Neural progenitor cell (in vitro differentiated cells): ENCODE data around the gene FMO2.

Experiments used
- EZH2 ChIP-seq: fragments of 200-600 bp; sonication (generic); IDR thresholded peaks from 2 replicates; pipeline ENCODE4 v1.6.1; 2017; ENCODE audit warnings: antibody characterized with exemption, mild to moderate bottlenecking, moderate library complexity
- TF ChIP-seq, protein P1 (sequence below): fragments of 200-600 bp; sonication (generic); IDR thresholded peaks from 2 replicates; pipeline ENCODE4 v1.5.1; 2017; ENCODE audit warnings: antibody characterized with exemption, mild to moderate bottlenecking

DNA sequence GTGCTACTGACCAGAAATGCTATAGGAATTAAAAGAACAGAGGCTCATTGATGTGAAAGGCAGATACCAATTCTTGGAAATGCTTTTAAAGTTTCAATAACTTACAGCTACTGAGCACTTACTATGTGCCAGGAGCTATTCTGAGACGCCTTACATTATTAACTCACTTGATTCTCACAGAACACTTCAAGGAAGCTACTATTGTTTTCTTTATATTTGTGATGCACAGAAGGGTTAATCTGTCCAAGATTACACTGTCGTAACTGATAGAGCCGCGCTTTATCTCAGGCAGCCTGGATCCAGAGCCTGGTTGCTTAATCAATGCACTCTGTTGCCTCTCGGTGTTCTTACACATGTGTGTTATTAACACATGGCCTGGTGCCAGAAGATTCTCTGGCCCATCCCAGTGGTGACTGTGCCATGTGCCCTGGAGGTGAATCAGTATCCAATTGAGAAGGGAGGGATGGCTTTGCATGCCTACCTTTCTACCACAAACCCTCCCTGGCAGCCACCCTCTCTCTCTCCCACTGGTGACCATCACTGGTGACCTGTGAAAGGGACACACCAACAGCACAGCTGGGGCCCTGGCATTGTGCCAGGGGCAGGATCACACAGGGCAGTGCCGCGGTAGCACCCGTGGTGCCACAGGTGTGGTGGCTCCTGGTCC is 72.0 kb downstream of the FMO2 start:
- TF ChIP-seq, protein P1, sequence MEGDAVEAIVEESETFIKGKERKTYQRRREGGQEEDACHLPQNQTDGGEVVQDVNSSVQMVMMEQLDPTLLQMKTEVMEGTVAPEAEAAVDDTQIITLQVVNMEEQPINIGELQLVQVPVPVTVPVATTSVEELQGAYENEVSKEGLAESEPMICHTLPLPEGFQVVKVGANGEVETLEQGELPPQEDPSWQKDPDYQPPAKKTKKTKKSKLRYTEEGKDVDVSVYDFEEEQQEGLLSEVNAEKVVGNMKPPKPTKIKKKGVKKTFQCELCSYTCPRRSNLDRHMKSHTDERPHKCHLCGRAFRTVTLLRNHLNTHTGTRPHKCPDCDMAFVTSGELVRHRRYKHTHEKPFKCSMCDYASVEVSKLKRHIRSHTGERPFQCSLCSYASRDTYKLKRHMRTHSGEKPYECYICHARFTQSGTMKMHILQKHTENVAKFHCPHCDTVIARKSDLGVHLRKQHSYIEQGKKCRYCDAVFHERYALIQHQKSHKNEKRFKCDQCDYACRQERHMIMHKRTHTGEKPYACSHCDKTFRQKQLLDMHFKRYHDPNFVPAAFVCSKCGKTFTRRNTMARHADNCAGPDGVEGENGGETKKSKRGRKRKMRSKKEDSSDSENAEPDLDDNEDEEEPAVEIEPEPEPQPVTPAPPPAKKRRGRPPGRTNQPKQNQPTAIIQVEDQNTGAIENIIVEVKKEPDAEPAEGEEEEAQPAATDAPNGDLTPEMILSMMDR = no peak
- TF ChIP-seq EZH2 = no peak
